Right ventricle myocardium inferior (tissue), 1 donor: ENCODE measurements around the gene TPSG1. TPM values are rescaled to one million over a fixed set of nuclear protein-coding genes. Genes with fewer than 3 reads are reported as not detected.
"Not testable (repeated sequence)": the region's sequence is repeated elsewhere in the genome, so short reads cannot be mapped to it uniquely, and the experiment has no call there.

Experiments
- ATAC-seq: fragments of 200-7000 bp; cut with Tn5 transposase; one replicate; pipeline ENCODE4 v1.9.1; 2020; ENCODE audit warnings: mild to moderate bottlenecking, moderate library complexity
- DNase-seq: peaks from one replicate; pipeline ENCODE4 v3.0.0; 2021; ENCODE audit errors: missing footprints
- intact Hi-C: fragments of 100-400 bp; cut with DNase I; formaldehyde crosslinking; loops from one replicate; pipeline ENCODE4 v1.11.0; 2022
- total RNA-seq: library from RNA; stranded (reverse); fragmentation: NEBNext Ultra II Directional; extraction: Animal tissue kit (Norgen Biotek cat#: 25700); gene quantifications from one replicate; pipeline ENCODE4 v1.2.1, GENCODE V29; 2021
- donor health status: DM: no; HTN: yes; CAD: no; lungs with severe emphysema.

Gene TPSG1
- total RNA-seq, 1 donor from 2014 or later = 0.30 TPM

DNA sequence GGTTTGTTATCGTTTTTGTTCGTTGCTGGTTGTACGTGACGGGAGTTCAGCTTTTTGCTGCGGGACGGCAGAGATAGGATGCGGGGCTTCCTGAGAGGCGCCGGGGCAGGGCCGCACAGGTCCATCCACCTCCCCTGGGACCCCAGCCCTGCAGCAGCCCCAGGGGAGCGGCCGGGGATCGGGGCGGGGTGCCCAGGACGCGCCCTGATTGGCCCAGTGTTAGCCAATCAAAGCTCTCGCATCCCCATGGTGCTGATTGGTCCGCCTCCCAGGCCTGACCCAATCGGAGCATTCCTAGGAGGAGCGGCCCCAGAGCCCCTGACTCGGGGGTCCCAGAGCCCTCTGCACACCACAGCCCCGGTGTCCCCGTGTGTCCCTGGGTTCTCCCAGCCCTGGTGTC lies 13.8 kb upstream of the TPSG1 start:
- peak; percentile 4 for DNase-seq
- intact Hi-C loops, ATAC-seq: not testable (repeated sequence)

DNA sequence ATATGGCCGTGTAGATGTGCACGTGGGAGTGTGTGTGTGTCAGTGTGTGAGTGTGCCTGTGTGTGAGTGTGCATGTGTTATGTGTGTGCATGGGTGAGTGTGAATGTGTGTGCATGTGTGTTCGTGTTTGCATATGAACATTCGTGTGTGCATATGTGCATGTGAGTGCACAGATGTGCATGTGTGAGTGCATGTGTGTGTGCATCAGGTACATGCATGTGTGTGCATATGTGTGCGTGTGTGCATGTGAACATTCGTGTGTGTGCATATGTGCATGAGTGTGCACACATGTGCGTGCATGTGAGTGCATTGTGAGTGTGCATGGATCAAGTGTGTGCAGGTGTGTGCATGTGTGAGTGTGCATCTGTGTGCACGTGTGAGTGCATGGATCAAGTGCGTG lies 12.9 kb upstream of the TPSG1 start:
- DNase-seq = peak; percentile 18
- intact Hi-C loops = no loop called here
- ATAC-seq = no peak

DNA sequence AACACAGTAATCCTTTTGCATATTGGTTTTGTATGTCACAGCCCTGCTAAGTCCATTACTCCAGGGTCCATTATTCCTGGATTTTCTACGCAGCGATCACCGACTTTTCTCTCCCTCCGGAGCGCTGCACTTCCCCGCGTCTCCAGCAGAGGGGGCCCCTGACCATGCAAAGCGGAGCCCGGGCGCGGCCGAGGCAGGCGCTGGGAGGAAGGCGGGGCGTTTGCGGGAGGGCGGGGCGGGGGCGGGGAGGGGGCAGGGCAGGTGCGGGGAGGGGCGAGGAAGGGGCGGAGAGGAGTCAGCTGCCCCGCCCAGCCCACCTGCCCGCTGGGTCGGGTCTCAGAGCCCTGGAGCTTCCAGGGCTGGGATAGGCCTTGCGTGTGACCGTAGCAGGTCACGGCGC lies 11.6 kb upstream of the TPSG1 start:
- ATAC-seq = peak; percentile 59
- intact Hi-C loops = not testable (repeated sequence)

DNA sequence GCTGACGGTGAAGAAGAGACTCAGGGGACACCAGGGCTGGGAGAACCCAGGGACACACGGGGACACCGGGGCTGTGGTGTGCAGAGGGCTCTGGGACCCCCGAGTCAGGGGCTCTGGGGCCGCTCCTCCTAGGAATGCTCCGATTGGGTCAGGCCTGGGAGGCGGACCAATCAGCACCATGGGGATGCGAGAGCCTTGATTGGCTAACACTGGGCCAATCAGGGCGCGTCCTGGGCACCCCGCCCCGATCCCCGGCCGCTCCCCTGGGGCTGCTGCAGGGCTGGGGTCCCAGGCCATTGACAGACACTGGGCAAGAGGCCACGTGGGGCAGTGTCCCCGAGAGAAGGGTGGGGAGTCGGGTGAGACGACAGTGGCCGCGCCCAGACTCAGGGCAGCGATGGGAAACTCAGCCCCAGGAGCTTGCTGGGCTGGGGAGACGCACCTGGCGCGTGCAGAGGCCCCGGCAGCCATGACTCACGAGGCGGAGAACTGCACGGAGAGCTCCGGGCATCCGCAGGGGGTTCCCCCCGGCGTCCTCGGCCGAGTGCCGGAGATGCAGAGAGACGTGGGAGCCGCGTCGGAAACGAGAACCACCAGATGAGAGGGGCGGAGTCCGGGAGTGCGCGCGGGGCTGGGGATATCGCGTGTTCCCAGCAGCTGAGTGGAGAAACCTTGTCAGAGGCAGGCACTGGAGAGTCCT lies 7.1 kb upstream of the TPSG1 start:
- ATAC-seq = peak; percentile 27
- intact Hi-C loops, DNase-seq: not testable (repeated sequence)

More for the DNA sequence above, 11.6 kb upstream of the TPSG1 start:
- DNase-seq = not testable (repeated sequence)

DNA sequence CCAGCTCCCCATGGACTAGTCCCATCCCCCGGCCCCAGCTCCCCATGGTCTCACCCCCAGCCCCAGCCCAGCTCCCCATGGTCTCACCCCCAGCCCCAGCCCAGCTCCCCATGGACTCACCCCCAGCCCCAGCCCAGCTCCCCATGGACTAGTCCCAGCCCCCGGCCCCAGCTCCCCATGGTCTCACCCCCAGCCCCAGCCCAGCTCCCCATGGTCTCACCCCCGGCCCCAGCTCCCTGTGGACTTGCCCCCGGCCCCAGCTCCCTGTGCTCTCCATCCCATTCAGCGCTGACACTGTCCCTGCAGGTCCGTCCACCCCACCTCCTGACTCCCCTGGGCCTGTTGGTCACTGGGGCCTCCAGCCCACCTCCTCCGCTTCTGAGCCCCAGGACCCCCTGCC lies 6.2 kb upstream of the TPSG1 start:
- peak; percentile 26 for DNase-seq

DNA sequence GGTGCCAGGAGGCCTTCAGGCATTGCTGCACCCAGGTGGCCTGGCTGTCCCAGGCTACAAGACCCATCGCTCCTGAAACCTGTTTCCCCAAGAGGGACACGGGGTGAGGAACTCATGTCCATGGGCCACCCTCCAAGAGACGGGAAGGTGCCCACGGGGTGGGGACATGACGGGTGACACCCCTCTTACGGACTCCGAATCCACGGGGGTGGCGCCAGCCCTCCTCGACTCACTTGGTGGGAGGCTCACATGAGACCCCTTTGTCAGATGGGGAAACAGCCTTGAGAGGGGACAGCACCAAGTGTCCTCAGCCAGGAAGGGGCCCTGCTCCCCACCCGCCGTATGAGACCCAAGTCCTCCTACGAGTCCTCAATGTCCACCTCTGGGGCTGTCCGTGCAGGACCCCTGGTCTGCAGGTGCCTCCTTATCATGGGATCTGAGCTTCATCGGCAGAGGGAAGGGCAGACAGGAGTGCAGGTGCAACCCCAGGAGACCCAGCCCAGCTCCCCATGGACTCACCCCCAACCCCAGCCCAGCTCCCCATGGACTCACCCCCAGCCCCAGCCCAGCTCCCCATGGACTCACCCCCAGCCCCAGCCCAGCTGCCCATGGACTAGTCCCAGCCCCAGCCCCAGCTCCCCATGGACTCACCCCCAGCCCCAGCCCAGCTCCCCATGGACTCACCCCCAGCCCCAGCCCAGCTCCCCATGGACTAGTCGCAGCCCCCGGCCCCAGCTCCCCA lies 5.6 kb upstream of the TPSG1 start:
- ATAC-seq, intact Hi-C loops: not testable (repeated sequence)
- peak; percentile 13 for DNase-seq

More for the DNA sequence above, 6.2 kb upstream of the TPSG1 start:
- intact Hi-C loops, ATAC-seq: not testable (repeated sequence)

DNA sequence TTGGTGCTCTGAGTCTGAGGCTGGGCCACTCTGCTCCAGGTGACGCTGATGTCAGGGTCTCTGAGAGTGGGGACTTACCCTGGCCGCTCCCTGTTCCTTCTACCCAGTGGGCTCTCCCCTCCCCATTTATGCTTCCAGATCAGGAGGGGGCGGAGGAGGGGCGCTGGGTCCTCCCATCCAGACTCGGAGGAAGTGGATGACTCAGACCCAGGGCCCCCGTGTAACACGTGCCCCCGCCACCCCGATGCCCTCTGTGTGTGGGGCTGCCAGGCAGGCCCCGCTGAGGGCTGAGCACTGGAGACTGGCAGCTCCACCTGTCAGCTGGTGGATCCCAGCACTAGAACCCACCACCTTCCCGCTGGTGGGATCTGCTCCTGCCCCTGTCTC lies 5.0 kb upstream of the TPSG1 start, which contains the start of gene TPSB2:
Gene TPSB2 (minus strand): TSS at position 101 of the 387 bp plus-strand sequence. CDS start 233 bp downstream, outside the sequence.
- DNase-seq, ATAC-seq, intact Hi-C loops: not testable (repeated sequence)

DNA sequence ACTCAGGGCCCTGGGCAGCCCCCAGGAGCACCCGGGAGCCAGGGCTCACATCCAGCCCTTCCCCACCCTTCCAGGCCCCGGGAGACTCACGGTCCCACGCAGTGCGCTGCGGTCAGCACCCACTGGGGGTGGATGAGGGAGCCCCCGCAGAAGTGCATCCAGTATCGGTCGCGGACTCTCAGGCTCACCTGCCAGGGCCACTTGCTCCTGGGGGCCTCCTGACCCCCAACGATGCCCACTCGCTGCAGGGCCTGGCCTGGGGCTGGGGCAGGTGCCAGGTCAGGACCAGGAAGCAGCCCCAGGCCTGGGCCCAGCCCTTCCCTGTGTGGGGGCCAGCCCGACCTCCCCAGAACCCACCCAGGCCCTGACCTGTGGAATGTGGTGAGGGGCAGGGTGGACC lies 4.4 kb upstream of the TPSG1 start:
- intact Hi-C loops, DNase-seq, ATAC-seq: not testable (repeated sequence)

DNA sequence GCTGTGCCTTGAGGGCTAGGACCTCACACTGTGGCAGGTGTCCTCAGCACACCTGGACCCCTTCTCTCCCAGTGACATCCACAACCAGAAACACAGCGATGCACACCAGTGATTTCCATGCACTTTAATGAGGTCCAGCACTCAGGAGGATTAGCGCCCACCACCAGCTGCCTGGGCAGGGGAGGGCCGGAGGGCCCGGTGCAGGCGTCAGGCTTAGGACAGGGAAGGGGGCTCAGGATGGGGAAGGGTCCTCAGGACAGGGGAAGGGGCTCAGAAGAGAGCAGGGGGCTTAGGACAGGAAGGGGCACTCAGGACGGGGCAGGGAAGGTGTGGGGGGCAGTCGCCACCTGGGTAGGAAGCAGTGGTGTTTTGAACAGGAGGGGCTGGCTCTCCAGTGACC lies 3.2 kb upstream of the TPSG1 start:
- DNase-seq = peak; percentile 9
- intact Hi-C loops, ATAC-seq: not testable (repeated sequence)

DNA sequence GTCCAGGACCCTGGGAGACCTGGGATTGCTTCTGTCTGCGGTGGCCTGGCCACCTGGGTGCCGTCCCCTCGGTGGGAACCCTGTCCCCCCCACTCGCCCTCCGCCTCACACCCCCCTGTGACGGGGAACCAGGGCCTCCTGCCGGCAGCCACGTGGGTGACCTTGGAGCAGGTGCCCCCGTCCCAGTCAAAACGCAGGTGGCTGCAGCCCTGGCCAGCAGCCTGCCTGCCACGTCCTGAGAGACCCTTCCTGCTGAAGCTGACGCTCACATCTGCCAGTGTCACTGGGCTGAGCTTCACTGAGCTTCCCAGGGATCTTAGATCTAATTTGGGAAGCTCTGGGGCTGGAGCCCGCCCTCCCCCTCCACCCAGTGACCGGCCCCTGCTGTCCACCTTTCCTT lies 1.6 kb upstream of the TPSG1 start:
- DNase-seq = peak; percentile 11
- ATAC-seq, intact Hi-C loops: not testable (repeated sequence)

DNA sequence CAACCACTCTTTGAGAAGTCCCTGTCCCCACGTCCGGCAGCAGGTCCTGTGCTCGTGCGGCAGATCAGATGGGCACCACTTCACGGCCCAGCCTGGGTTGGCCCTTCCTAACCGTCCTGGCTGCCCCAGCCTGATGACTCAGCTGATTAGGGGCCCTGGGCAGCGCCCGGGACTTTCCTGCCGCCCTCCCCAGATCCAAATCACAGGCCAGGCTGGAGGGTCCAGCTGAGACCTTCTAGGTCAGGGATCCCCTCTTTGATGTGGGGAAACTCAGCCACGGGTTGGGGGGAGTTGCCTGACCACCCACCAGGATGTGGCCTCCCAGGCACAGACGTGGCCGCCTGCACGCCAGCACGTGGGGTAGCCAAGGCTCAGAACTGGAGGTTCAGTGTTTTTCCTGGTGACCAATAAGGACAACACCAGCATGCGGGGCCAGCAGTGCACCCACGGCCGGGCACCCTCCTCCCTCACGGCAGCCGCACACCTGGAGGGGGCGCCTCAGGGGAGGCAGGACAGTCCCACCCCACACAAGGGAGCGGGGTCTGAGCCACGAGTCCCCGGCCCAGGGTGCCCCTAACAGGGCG lies 752 bp upstream of the TPSG1 start:
- ATAC-seq, intact Hi-C loops: not testable (repeated sequence)
- peak; percentile 53 for DNase-seq

DNA sequence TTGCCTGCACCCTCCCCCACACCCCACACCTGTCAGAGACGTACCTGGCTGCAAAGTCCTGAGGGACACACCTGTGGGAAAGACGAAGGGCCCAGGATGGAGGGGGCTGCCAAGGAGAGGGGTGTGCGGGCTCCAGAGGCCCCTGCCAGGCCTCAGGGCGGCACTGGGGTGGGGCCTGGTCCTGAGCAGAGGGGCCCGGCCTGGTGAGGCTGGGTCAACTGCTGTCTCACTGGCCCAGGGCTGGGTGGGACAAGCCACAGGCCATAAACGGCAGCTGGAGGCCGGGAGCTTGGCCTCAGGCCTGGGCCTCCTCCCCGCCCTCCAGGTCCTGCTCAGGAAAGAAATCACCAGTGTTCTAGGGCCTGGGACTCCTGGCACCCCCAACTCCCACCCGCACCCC lies 510 bp downstream of the TPSG1 start:
- DNase-seq (no peak), ATAC-seq (no peak)
- intact Hi-C loops = no loop called here

DNA sequence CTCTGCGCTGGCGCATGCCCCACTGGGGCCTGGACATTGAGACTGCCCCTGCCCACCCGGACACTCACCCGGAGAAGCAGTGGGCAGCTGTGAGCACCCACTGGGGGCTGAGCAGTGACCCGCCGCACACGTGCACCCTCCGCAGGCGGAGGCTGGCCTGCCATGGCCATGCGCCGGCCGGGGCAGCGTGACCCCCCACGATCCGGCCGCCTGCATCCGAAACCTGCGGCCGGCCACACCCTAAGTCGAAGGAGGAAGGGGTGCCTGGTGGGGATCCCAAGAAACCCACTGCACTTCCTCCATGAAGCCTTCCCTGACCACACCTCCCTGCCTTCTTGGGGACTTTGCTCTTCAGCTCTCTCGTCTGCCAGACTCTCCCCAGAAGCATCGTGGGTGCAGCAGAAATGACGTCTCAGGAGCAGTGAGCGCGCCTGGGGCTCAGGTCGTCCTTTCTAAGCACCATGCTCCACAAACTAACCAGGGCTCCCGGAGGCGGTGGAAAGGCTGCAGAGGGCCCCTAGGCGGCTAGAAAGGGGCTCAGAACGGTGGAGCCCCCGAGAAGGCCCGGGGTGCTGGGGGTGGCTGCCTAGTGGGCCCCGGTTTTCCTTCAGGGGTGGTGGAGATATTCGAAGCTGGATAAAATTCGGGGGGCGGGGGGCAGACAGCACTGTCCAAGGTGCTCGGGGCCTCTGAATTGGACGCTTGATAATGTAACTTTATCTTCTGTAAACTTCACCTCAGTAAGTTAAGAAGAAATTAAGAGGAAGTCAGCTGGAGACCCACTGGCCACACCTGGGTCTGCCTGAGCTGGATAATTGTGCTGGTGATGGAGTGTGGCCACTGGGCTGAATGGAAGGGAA lies 1.5 kb downstream of the TPSG1 start:
- intact Hi-C loops = no loop called here
- DNase-seq = peak; percentile 48
- ATAC-seq = no peak

DNA sequence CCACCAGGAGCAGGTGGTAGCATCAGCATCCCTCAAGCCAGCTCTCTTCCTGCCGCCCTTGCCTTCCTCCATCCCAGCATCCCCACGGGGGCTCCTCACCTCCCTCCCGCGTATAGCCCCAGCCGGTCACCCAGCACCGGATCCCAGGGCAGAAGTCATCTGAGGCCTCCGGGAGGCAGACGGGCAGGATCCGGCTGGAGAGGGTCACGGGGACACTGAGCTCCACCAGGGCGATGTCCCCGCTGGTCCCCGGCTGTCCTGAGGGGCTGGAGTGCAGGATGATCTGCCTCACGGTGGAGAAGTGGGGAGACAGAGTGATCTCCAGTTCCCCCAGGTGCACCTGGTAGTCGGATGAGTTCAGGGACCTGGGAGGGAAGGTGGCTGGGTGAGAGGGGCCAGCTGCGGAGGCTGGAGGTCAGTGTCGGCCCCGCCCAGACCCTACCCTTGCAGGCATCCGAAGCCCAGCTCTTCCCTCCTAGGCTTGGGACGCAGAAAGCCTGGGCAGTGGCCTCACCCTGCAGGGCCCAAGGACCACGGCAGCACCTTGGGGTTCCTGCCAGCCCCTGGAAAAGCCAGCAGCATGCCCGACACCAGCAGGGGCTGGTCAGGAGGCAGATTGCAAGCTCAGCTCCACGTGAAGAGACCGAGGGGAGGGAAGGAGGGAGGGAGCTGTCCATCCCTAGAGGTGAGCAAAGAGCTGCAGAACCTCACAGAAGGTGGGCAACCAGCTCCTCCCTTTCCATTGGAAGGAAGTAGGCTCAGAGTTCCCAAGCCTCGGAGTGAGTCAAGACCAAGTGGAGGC lies 2.3 kb downstream of the TPSG1 start:
- intact Hi-C loops = no loop called here
- ATAC-seq = no peak
- DNase-seq = no peak

DNA sequence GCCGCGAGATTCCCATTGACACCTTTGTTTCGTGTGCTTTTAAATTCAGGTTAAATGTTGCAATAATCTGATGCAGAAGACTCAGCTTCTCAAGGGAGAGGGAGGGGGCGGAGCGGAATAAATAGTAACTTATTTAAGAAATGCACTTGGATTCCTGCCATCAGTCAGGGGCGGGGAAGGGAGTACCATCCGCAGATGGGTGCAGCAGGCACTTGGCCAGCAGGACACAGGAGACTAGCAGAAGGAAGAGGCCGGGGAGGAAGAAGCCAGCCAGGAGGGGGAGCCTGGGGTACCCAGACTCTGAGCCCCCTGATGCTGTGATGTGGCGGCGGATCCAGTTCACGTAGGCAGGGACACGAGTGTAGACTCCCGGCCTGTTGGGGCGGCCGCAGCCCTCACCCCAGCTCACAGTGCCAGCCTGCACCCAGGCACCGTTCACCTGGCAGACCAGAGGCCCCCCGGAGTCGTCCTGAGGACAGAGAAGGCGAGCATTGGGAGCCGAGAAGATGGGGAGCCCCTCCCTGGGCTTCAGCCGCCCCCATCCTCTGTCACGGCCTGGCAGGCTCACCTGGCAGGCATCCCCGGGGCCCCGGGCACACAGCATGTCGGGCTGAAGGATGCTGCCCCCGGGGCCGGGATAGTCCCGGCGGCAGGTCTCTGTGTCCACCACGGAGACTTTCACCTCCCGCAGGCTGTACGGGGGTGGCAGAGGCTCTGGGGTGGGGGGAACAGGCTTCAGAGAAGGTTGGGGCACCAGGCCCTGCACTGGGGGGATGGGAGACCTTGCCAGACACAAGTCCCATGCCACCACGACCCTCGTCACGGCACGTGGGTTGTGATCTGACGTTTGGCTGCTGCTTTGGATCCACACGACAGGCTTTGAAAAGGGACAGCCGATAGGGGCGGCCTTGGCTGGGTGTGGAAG lies 3.2 kb downstream of the TPSG1 start:
- no peak for DNase-seq
- ATAC-seq = no peak
- intact Hi-C loops = no loop called here

DNA sequence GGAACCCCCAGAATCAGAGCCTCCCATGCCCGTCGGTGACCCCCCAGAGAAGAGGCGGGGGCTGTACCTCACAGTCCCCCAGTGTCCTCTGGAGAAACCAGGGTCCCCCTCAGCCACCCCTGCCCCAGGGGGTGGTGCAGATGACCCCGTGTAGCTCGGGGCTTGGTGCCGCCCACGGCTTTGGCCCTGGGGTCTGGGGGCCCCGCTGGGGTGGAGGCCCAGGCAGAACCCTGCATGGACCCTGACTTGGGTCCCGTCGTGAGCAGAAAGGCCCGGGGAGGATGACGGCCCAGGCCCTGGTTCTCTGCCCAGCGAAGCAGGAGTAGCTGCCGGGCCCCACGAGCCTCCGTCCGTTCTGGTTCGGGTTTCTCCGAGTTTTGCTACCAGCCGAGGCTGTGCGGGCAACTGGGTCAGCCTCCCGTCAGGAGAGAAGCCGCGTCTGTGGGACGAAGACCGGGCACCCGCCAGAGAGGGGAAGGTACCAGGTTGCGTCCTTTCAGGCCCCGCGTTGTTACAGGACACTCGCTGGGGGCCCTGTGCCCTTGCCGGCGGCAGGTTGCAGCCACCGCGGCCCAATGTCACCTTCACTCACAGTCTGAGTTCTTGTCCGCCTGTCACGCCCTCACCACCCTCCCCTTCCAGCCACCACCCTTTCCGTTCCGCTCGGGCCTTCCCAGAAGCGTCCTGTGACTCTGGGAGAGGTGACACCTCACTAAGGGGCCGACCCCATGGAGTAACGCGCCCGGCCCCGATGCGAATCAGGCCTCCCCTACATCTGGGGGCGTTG lies 4.0 kb downstream of the TPSG1 start:
- DNase-seq (no peak), ATAC-seq (no peak)
- intact Hi-C loops = no loop called here
